Spinal cord (tissue), 10 donors: ENCODE results near the gene RHOA. TPM values are rescaled to one million over a fixed set of nuclear protein-coding genes. Genes with fewer than 3 reads are reported as not detected.
"Not testable (repeated sequence)": the region's sequence is repeated elsewhere in the genome, so short reads cannot be mapped to it uniquely, and the experiment has no call there.

ENCODE experiments used
- DNase-seq, 6 donors: peaks; one replicate each; pipeline versions ENCODE4 v3.0.0 to v3.0.0-alpha.2; 2013 to 2015; ENCODE audit warnings: low spot score in 6 of 6, low read depth in 4 of 6
- H3K27ac ChIP-seq: one replicate; pipeline ENCODE4 v1.5.1; 2013; ENCODE audit warnings: low read depth, low read length, control low read depth
- H3K27me3 ChIP-seq: one replicate; pipeline ENCODE4 v1.6.1; 2013; ENCODE audit warnings: low read length; ENCODE audit not compliant: control insufficient read depth, insufficient read depth
- H3K36me3 ChIP-seq: one replicate; pipeline ENCODE4 v1.6.1; 2013; ENCODE audit warnings: low read length; ENCODE audit not compliant: control insufficient read depth, insufficient read depth
- H3K4me1 ChIP-seq: one replicate; pipeline ENCODE4 v1.6.1; 2013; ENCODE audit warnings: low read length; ENCODE audit not compliant: control insufficient read depth, insufficient read depth
- H3K4me3 ChIP-seq: one replicate; pipeline ENCODE4 v1.5.1; 2013; ENCODE audit warnings: low read depth, low read length, control low read depth
- H3K9me3 ChIP-seq: one replicate; pipeline ENCODE4 v1.6.1; 2013; ENCODE audit warnings: low read length; ENCODE audit not compliant: control insufficient read depth, insufficient read depth
- WGBS: methylation state at CpG from one replicate; pipeline ENCODE4 v1.1.5; 2013; ENCODE audit warnings: missing lambda C conversion rate; ENCODE audit not compliant: insufficient coverage; 5-methylcytosine and 5-hydroxymethylcytosine counted together
- polyA plus RNA-seq, 2 donors: library from polyadenylated mRNA; unstranded; fragments of 120-200 nt; gene quantifications; one replicate each; pipeline ENCODE4 v1.2.1, GENCODE V29; 2013; ENCODE audit not compliant: insufficient read length in 2 of 2
- total RNA-seq, 2 donors: library from RNA; depleted of rRNA in 1 of 2; stranded (reverse); fragments of 120-200 nt in 1 of 2; fragments of >200 nt in 1 of 2; gene quantifications; one replicate each; pipeline versions ENCODE4 v1.2.3 to v1.2.4, GENCODE V29; 2013 to 2014
- donor health status: healthy.

Gene RHOA
- total and polyA plus RNA-seq, 4 donors = 286 to 442 (median 382) TPM

GRCh38 chr3:49339581-49339940 is 72.2 kb downstream of the RHOA start:
- H3K36me3 ChIP-seq = peaks cover 7% of the 10 kb centered on the region
- peak overlapping the region; percentile 97 for H3K27ac ChIP-seq
- 3% methylated on average over 17 of the region's 17 CpGs for WGBS
- no peaks in the 10 kb centered on the region for H3K27me3 ChIP-seq
- H3K9me3 ChIP-seq = no peaks in the 10 kb centered on the region
- peak in 1 of 6 donors; percentile 1 for DNase-seq
- peaks cover 22% of the 10 kb centered on the region for H3K4me1 ChIP-seq
- H3K4me3 ChIP-seq = peak overlapping the region; percentile 88

DNA sequence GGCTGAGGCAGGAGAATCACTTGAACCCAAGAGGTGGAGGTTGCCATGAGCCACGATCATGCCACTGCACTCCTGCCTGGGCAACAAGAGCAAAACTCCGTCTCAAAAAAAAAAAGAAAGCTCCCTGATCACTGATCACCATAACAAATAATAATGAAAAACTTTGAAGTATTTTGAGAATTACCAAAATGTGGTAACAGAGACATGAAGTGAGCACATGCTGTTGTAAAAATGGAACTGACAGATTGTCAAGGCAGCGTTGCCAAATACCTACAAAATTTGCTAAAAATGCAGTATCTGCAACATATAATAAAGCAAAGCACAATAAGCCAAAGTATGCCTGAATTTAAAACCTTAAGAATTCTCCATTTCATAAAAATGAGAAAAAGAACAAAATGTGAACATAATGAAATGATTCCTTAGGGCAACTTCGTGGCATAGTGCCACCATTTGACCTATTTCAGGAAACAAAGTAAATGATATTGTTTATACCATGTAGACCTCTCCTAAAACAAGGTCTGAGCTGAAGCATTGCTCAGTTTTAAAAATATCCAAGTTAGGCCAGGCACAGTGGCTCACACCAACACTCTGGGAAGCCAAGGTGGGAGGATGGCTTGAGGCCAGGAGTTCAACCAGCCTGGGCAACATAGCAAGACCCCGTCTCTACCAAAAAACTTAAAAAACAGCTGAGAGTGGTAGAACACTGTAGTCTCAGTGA is 77.7 kb downstream of the RHOA start:
- Histone ChIP-seq H3K27ac (no peak overlapping the region), H3K4me1 (peaks cover 4% of the 10 kb centered on the region), H3K9me3 (no peaks in the 10 kb centered on the region), H3K36me3 (peaks cover 49% of the 10 kb centered on the region), H3K27me3 (no peaks in the 10 kb centered on the region), H3K4me3 (no peak overlapping the region)
- no peak for DNase-seq
- no CpG with 5 or more reads among the region's 5 CpGs for WGBS

GRCh38 chr3:49333091-49333490 is 78.7 kb downstream of the RHOA start:
- no peaks in the 10 kb centered on the region for H3K4me1 ChIP-seq
- WGBS = no CpG with 5 or more reads among the region's 3 CpGs

GRCh38 chr3:49329186-49329585 is 82.6 kb downstream of the RHOA start:
- WGBS = no CpG with 5 or more reads among the region's 4 CpGs
- H3K4me1 ChIP-seq = no peaks in the 10 kb centered on the region
- no peaks in the 10 kb centered on the region for H3K9me3 ChIP-seq
- no peaks in the 10 kb centered on the region for H3K27me3 ChIP-seq
- peaks cover 74% of the 10 kb centered on the region for H3K36me3 ChIP-seq
- DNase-seq = no peak
- H3K27ac ChIP-seq = no peak overlapping the region
- no peak overlapping the region for H3K4me3 ChIP-seq

More at GRCh38 chr3:49333091-49333490, 78.7 kb downstream of the RHOA start:
- no peak for DNase-seq
- H3K9me3 ChIP-seq = no peaks in the 10 kb centered on the region
- H3K27me3 ChIP-seq = no peaks in the 10 kb centered on the region
- H3K27ac ChIP-seq = no peak overlapping the region
- H3K36me3 ChIP-seq = peaks cover 51% of the 10 kb centered on the region
- no peak overlapping the region for H3K4me3 ChIP-seq

- not testable (repeated sequence) for H3K4me3 ChIP-seq, DNase-seq, H3K9me3 ChIP-seq, H3K27ac ChIP-seq, H3K27me3 ChIP-seq, H3K4me1 ChIP-seq
- H3K36me3 ChIP-seq = peaks cover 78% of the 10 kb centered on the region
- 100% methylated on average over 2 of the region's 2 CpGs for WGBS
These were observed 83.4 kb downstream of the RHOA start for GRCh38 chr3:49328350-49328749.

DNA sequence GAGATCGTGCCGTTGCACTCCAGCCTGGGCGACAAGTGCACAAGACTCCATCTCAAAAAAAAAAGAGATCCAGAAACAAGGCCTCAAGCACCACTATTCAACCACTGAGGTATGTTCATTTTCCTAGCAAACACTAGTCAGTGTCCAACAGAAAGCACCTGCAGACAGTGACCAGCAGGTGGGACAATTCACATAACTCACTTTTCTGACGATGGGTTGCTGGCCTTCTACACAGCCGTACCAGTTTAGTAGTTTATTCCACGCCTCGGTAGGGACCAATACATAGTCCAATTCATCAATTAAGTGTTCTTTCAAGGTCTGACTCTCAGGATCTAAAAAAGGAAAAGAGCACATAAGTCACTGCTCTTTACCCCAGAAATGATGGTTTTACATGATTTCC is 84.3 kb downstream of the RHOA start:
- no peaks in the 10 kb centered on the region for H3K27me3 ChIP-seq
- DNase-seq = no peak
- no peaks in the 10 kb centered on the region for H3K4me1 ChIP-seq
- H3K27ac ChIP-seq = no peak overlapping the region
- H3K9me3 ChIP-seq = no peaks in the 10 kb centered on the region
- WGBS = 79% methylated on average over 5 of the region's 7 CpGs
- no peak overlapping the region for H3K4me3 ChIP-seq
- H3K36me3 ChIP-seq = peaks cover 81% of the 10 kb centered on the region

GRCh38 chr3:49324768-49325167 is 87.0 kb downstream of the RHOA start:
- H3K27ac ChIP-seq = no peak overlapping the region
- DNase-seq = no peak
- no peaks in the 10 kb centered on the region for H3K9me3 ChIP-seq
- H3K4me1 ChIP-seq = no peaks in the 10 kb centered on the region
- H3K27me3 ChIP-seq = no peaks in the 10 kb centered on the region
- WGBS = 70% methylated on average over 7 of the region's 7 CpGs
- H3K4me3 ChIP-seq = no peak overlapping the region
- H3K36me3 ChIP-seq = peaks cover 73% of the 10 kb centered on the region

DNA sequence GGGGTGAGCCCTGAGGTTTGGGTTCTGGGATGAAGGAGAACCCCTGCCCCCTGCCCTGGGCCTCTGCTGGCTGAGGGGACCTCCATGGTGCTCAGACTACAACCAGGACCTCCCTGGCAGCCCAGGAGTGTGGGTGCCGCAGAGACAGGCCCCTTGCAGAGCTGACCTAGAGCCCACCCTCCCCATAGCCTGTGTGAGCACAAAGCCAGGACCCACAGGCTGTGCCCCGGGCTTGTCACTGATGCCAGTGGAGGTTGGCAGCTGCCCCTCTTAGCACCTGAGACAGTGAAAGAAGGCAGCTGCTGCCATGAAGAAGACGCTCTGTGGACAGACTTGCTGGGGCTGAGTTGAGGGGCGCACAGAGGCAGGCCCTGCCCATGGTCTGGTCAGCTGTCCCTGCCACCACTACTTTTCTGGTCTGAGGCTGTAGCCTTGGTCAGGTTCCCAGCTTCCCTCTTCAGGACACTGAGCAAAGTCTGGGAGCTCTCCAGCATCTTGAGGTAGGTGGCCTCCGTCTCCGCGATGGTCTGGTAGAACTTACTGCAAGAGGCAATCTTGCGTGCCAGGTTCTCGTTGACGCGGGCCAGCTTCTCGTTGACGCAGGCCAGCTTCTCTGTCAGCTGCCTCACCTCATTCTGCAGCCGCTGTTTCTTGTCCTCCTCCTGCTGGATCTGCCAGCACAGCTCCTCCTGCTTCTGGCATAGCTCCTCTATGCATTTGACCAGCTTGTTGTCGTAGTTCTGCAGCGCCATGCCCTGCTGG is 94.9 kb downstream of the RHOA start:
- H3K27ac ChIP-seq = no peak overlapping the region
- WGBS = 99% methylated on average over 16 of the region's 16 CpGs
- no peak overlapping the region for H3K4me3 ChIP-seq
- H3K4me1 ChIP-seq = no peaks in the 10 kb centered on the region
- H3K27me3 ChIP-seq = no peaks in the 10 kb centered on the region
- DNase-seq = no peak
- H3K36me3 ChIP-seq = peaks cover 70% of the 10 kb centered on the region
- H3K9me3 ChIP-seq = no peaks in the 10 kb centered on the region

DNA sequence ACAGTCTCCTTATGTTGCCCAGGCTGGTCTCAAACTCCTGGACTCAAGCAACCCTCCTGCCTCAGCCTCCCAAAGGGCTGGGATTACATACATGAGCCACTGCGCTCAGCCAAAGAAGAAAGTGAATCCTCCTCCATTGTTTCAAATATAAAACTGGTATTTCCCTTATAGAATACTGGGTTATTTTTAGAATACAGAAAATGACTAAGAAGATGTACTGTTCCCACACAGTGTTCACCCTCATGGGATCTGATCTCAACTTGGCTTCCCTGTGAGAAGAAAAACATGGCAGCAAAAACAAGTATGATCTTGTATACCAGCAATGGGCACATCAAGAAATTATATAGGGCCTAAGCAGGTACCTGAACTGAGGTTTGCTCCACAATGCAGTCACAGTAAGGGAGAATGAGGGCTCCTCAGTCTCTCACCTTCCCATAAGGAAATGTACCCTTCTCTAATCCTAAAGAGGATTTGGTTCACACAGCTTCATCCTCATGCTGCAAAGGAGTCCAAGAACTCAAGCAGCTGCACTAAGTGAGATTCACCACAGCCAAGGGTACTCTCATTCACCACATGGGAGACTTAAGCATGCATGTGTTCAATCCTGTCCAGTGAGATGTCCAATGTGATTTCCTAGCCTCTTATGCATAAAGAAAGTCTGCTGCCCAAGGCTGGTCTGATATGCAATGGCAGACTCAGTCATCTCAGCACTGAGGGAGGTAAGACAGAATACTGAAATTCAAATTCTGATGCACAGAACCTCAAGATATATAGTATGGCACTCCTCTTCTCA is 97.7 kb downstream of the RHOA start:
- no peak overlapping the region for H3K27ac ChIP-seq
- H3K9me3 ChIP-seq = no peaks in the 10 kb centered on the region
- WGBS = no CpG with 5 or more reads among the region's 1 CpG
- no peak for DNase-seq
- H3K36me3 ChIP-seq = peaks cover 71% of the 10 kb centered on the region
- no peaks in the 10 kb centered on the region for H3K4me1 ChIP-seq
- H3K4me3 ChIP-seq = no peak overlapping the region
- H3K27me3 ChIP-seq = no peaks in the 10 kb centered on the region
